HepG2 (cell line): ENCODE measurements around the gene HSP90AB1. TPM values are rescaled to one million over a fixed set of nuclear protein-coding genes. Genes with fewer than 3 reads are reported as not detected.

Experiments
- E2F2 ChIP-seq: sonication (generic); formaldehyde crosslinking; IDR thresholded peaks from 2 replicates; pipeline ENCODE4 v1.4.0; 2020; ENCODE audit warnings: missing genetic modification reagents, borderline replicate concordance
- MIER2 ChIP-seq: IDR thresholded peaks from 2 replicates; pipeline ENCODE4 v1.6.1; 2016; ENCODE audit warnings: missing biosample characterization, missing genetic modification reagents
- RFX5 ChIP-seq: IDR thresholded peaks from 2 replicates; pipeline ENCODE4 v1.6.1; 2011; ENCODE audit warnings: low read depth, low read length, improper control_type of control experiment
- ZFP36L1 ChIP-seq: sonication (generic); formaldehyde crosslinking; IDR thresholded peaks from 2 replicates; pipeline ENCODE4 v1.8.0; 2022; ENCODE audit warnings: mild to moderate bottlenecking, missing genetic modification reagents, moderate library complexity
- ZGPAT ChIP-seq: IDR thresholded peaks from 2 replicates; pipeline ENCODE4 v1.6.1; 2016; ENCODE audit warnings: mild to moderate bottlenecking
- ZNF207 ChIP-seq: fragments of 450-650 bp; IDR thresholded peaks from 2 replicates; pipeline ENCODE4 v1.6.1; 2016; ENCODE audit warnings: antibody characterized with exemption, borderline replicate concordance
- ZNF235 ChIP-seq: sonication (generic); formaldehyde crosslinking; IDR thresholded peaks from 2 replicates; pipeline ENCODE4 v1.8.1; 2023; ENCODE audit warnings: mild to moderate bottlenecking, missing genetic modification reagents, borderline replicate concordance
- ZNF251 ChIP-seq: sonication (generic); formaldehyde crosslinking; IDR thresholded peaks from 2 replicates; pipeline ENCODE4 v1.9.0; 2021; ENCODE audit warnings: mild to moderate bottlenecking, missing genetic modification reagents
- ZNF430 ChIP-seq: sonication (generic); formaldehyde crosslinking; IDR thresholded peaks from 2 replicates; pipeline ENCODE4 v1.9.0; 2021; ENCODE audit warnings: mild to moderate bottlenecking, missing genetic modification reagents
- ZNF484 ChIP-seq: sonication (generic); formaldehyde crosslinking; IDR thresholded peaks from 2 replicates; pipeline ENCODE4 v1.5.1; 2020; ENCODE audit warnings: mild to moderate bottlenecking, low read depth, missing genetic modification reagents, borderline replicate concordance
- polyA plus RNA-seq, 8 experiments: library from polyadenylated mRNA; depleted of rRNA in 3 of 8; stranded (reverse) in 7 of 8; unstranded in 1 of 8; fragments of >200 nt; fragmentation: Illumina TruSeq in 4 of 8; extraction: Trizol in 4 of 8; gene quantifications; 2 replicates each; pipeline versions ENCODE4 v1.2.1 to v1.2.3, GENCODE V29; 2011 to 2016; ENCODE audit warnings: low read depth in 4 of 8, missing spikeins in 1 of 8, mixed read lengths in 1 of 8; ENCODE audit not compliant: insufficient read depth in 1 of 8
- total RNA-seq, 5 experiments: library from RNA; depleted of rRNA; stranded (reverse); fragments of >200 nt; fragmentation: Illumina TruSeq; extraction: Trizol; gene quantifications; 2 replicates each; pipeline ENCODE4 v1.2.3, GENCODE V29; 2016; ENCODE audit warnings: low read depth in 1 of 5
- TF ChIP-seq, protein P1 (sequence below): sonication (generic); formaldehyde crosslinking; conservative IDR thresholded peaks from 2 replicates; pipeline ENCODE4 v1.8.0; 2022; ENCODE audit warnings: mild to moderate bottlenecking, moderate library complexity, missing genetic modification reagents
- TF ChIP-seq, protein P2 (sequence below), 2 experiments: sonication (generic) in 1 of 2; formaldehyde crosslinking in 1 of 2; IDR thresholded peaks; 2 replicates each; pipeline versions ENCODE4 v1.4.0 to v1.6.1; 2016 to 2020; ENCODE audit warnings: borderline replicate concordance in 1 of 2, low read depth in 1 of 2, mild to moderate bottlenecking in 1 of 2, missing genetic modification reagents in 1 of 2
- TF ChIP-seq, protein P3 (sequence below): IDR thresholded peaks from 2 replicates; pipeline ENCODE4 v1.6.1; 2012; ENCODE audit warnings: low read depth, low read length, improper control_type of control experiment
- TF ChIP-seq, protein P4 (sequence below): sonication (generic); formaldehyde crosslinking; IDR thresholded peaks from 2 replicates; pipeline ENCODE4 v1.8.0; 2023; ENCODE audit warnings: mild to moderate bottlenecking, missing genetic modification reagents

HSP90AB1 gene
- total and polyA plus RNA-seq, 2 of the 13 experiments (the other 11 are each of a cell fraction or from before 2014, with no cell fraction given), result 1,325 to 1,472 TPM

DNA sequence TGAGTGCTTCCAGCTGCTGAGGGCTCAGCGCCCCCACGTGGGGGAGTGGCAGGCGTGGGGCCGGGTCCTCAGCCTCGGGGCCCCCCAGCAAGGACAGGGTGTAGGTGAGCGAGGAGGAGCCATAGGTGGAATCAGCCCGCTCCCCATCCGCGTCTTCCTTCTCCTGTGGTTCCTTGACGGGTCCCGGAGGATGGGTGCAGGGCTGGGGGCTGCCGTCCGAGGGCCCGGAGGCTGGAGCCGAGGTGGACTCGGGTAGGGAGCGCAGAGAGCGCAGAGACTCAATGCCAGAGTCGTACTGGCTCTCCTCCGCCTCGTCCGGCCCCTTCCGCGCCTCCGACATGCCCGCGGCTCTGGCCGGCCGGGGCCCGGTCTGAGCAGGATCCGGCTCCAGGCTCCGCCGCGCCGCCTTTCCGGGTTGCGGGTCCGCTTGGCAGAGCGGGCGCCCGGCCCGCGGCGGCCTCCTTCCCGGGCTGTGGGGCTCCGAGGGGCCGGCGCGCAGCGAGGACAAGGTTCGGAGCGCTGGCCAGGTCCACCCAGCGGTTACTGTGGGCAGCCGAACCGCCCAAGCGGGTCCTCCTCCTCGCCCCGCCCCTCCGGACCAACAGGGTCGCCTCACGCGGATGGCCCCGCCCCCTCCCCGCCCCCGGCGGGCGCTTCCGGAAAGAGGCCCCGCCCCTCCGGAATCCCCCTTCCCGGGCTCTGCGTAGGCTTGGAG lies 18.3 kb downstream of the HSP90AB1 start, which contains the start of gene NFKBIE (continued):
- TF ChIP-seq, protein P1, sequence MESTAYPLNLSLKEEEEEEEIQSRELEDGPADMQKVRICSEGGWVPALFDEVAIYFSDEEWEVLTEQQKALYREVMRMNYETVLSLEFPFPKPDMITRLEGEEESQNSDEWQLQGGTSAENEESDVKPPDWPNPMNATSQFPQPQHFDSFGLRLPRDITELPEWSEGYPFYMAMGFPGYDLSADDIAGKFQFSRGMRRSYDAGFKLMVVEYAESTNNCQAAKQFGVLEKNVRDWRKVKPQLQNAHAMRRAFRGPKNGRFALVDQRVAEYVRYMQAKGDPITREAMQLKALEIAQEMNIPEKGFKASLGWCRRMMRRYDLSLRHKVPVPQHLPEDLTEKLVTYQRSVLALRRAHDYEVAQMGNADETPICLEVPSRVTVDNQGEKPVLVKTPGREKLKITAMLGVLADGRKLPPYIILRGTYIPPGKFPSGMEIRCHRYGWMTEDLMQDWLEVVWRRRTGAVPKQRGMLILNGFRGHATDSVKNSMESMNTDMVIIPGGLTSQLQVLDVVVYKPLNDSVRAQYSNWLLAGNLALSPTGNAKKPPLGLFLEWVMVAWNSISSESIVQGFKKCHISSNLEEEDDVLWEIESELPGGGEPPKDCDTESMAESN, result peak; percentile 90
- TF ChIP-seq E2F2 (CRISPR knock-in tag) (no peak), ZNF235 (CRISPR knock-in tag) (0 out of 2 replicates have a peak, but pooled peaks have one; percentile 63), ZNF484 (CRISPR knock-in tag) (no peak), ZNF207 (no peak), ZFP36L1 (no peak), MIER2 (CRISPR knock-in tag) (0 out of 2 replicates have a peak, but pooled peaks have one; percentile 40), ZNF430 (peak; percentile 74; the same call in 1 of the 2 replicates), ZGPAT (CRISPR knock-in tag) (peak; percentile 28; the same call in 1 of the 2 replicates), ZNF251 (CRISPR knock-in tag) (no peak), RFX5 (no peak)
- TF ChIP-seq, protein P2, sequence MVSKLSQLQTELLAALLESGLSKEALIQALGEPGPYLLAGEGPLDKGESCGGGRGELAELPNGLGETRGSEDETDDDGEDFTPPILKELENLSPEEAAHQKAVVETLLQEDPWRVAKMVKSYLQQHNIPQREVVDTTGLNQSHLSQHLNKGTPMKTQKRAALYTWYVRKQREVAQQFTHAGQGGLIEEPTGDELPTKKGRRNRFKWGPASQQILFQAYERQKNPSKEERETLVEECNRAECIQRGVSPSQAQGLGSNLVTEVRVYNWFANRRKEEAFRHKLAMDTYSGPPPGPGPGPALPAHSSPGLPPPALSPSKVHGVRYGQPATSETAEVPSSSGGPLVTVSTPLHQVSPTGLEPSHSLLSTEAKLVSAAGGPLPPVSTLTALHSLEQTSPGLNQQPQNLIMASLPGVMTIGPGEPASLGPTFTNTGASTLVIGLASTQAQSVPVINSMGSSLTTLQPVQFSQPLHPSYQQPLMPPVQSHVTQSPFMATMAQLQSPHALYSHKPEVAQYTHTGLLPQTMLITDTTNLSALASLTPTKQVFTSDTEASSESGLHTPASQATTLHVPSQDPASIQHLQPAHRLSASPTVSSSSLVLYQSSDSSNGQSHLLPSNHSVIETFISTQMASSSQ (IDR thresholded peaks at IDR 0.05; ENCODE audit: low read depth), result no peak
- TF ChIP-seq, protein P2 (CRISPR knock-in tag; IDR thresholded peaks at IDR 0.05; ENCODE audit: borderline replicate concordance), result peak; percentile 29; the same call in 1 of the 2 replicates
- TF ChIP-seq, protein P3, sequence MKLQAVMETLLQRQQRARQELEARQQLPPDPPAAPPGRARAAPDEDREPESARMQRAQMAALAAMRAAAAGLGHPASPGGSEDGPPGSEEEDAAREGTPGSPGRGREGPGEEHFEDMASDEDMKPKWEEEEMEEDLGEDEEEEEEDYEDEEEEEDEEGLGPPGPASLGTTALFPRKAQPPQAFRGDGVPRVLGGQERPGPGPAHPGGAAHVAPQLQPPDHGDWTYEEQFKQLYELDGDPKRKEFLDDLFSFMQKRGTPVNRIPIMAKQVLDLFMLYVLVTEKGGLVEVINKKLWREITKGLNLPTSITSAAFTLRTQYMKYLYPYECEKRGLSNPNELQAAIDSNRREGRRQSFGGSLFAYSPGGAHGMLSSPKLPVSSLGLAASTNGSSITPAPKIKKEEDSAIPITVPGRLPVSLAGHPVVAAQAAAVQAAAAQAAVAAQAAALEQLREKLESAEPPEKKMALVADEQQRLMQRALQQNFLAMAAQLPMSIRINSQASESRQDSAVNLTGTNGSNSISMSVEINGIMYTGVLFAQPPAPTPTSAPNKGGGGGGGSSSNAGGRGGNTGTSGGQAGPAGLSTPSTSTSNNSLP, result no peak
- TF ChIP-seq, protein P4, sequence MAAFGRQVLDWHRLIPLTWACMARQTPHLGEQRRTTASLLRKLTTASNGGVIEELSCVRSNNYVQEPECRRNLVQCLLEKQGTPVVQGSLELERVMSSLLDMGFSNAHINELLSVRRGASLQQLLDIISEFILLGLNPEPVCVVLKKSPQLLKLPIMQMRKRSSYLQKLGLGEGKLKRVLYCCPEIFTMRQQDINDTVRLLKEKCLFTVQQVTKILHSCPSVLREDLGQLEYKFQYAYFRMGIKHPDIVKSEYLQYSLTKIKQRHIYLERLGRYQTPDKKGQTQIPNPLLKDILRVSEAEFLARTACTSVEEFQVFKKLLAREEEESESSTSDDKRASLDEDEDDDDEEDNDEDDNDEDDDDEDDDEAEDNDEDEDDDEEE, result peak; percentile 62; the same call in 1 of the 2 replicates
